GM10266 (cell line): ENCODE measurements around the gene CHD9NB.

Source experiments
- DNase-seq: peaks from one replicate; pipeline ENCODE4 v3.0.0; 2012; ENCODE audit errors: extremely low spot score
- TF ChIP-seq, protein P1 (sequence below): IDR thresholded peaks from 2 replicates; pipeline ENCODE4 v1.5.1; 2012; ENCODE audit warnings: mild to moderate bottlenecking, low read depth; ENCODE audit not compliant: control insufficient read depth, insufficient read depth; ENCODE audit errors: missing control alignments

Gene CHD9NB

DNA sequence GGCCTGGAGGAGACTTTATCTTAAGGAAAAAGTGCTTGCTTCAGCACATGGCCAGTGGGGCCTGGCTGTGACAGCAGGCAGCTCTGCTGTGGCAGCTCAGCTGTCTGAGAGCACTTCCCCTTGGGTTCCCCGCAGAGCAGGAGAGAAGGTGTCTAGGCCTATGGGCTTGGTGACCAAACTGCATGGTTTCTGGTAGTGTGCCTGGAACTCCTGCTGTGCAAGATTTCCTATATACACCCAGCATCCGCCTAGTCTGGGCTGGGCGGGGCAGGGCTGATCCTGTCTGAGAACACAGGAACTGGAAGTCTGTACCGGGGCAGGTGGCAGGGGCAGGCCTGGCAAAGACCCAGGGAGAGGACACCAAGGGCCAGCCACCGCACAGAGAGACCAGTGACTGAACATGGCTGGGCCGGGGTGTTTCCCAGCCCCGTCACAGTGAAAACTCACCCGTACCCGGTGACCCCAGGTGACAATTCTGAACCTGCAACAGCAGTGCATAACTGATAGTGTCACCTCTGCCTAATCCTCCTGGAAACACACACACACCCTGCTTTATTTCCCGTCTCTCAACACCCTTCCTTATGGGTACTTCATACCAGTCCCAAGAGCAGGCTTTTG lies 41.4 kb upstream of the CHD9NB start:
- TF ChIP-seq, protein P1, sequence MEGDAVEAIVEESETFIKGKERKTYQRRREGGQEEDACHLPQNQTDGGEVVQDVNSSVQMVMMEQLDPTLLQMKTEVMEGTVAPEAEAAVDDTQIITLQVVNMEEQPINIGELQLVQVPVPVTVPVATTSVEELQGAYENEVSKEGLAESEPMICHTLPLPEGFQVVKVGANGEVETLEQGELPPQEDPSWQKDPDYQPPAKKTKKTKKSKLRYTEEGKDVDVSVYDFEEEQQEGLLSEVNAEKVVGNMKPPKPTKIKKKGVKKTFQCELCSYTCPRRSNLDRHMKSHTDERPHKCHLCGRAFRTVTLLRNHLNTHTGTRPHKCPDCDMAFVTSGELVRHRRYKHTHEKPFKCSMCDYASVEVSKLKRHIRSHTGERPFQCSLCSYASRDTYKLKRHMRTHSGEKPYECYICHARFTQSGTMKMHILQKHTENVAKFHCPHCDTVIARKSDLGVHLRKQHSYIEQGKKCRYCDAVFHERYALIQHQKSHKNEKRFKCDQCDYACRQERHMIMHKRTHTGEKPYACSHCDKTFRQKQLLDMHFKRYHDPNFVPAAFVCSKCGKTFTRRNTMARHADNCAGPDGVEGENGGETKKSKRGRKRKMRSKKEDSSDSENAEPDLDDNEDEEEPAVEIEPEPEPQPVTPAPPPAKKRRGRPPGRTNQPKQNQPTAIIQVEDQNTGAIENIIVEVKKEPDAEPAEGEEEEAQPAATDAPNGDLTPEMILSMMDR, result no peak
- DNase-seq, result peak; percentile 30

DNA sequence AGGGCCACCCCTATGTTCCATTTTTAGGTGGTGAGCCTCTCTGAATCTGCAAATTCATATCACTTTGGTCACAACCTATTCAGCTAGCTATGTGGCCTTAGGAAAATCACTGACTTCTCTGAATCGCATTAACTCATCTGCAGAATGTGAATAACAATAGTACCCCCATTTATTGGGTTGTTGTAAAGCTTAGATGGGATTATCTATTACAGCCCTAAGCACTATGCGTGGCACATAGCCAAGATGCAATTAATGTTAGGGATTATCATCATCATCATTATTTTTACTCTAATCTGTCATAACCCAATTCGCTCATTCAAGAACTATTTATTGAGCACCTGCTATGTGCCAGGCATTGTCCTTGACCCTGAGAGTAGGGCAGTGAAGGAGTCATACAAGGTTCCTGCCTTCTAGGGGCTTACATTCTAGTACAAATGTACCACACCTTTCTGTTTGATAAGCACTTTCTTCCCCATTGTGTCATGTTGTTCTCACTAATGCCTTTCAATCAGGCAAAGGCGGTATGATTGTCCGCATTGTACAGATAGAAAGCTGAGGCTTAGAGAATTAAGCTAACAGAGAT lies 40.6 kb upstream of the CHD9NB start:
- TF ChIP-seq, protein P1, result no peak
- no peak for DNase-seq

DNA sequence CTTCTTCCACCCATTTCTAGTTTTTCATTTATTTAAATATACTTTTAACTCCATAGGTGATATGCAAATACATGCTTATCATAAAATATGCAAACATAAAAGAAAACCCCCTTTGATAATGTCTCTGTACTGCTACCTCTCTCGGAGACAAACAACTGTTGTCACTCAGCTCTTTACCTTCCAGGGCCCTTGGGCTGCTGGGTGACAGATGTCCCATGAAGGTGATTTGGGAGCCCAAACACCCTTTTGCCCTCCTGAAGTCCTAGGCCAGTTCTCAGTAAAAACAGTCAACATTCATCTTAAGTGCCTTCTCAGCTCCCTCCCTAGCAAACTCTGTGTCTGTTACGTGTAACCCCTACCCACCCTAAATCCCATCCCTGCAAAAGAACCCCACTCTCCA lies 39.6 kb upstream of the CHD9NB start:
- DNase-seq, result no peak
- TF ChIP-seq, protein P1, result no peak

DNA sequence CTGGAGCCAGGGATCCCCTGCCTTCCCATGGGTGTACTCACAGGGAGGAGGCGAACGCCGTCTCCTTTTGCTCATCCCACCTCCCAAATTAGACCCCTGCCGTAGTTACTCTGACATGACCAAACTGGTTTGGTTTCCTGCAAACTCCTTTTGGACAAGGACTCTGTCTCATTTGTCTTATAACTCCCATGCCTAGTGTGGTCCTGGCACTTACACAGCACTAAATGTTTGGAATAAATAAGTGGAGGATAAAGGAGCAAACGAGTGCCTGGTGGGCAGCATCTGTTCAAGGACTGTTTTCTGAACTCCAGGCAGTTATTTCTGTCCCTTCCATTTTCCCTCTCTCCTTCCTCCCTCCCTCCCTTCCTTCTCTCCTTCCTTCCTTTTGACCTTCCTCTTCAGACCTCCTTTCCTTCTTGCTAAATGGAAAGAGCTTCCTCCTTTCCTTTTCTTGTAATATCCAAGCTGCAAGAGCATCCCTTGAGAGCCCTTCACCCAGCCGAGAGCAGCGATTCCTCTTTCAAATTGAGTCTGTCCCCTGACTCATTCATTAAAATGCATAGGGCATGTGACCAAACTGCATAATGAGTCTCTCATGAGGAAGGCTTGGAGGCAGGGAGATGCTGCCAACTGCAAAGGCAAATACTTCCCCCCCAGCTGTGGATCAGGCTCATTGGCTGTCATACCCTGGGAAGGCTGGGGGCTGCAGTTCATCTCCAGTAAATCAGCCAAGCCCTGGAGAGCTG lies 38.9 kb upstream of the CHD9NB start:
- DNase-seq, result peak; percentile 43
- TF ChIP-seq, protein P1, result no peak

DNA sequence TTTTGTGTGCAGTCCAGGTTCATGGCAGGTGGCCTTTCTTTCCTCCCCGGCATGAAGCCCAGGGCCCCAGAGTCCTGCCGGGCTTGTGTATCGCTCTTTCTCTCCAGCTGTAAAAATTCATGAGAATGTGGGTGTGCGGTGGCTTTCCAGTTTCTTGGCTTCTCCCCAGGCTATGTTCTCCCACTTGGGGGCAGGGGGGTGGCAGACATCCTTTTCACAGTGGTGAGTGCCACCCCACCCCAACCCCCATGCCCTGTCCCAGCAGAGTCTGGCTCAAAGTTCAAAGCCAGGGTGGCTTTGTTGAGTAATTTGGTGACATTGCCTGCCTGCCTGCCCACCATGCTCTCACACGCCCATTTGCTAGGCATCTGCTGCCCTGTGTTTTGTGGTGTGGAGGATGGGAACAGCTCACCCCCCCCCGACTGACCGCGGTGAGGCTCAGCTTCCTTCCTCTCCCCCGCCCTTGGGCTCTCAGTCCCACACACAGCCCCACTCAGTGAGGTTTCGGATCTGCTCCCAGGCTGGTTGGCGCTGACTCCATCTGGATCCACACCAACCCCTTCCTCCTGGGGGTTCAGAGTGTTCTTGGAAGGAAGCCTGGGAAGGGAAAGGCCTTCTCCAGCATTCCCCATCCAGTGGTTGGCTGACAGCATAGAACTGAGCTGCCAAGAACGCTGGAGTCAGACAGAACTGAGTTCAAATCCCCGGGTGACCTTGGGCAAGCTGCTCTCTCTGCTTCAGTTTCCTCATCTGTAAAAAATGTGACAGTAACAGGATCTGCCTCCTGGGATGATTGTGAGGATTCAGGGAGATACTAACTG lies 38.1 kb upstream of the CHD9NB start:
- peak; percentile 39 for DNase-seq
- TF ChIP-seq, protein P1, result no peak

DNA sequence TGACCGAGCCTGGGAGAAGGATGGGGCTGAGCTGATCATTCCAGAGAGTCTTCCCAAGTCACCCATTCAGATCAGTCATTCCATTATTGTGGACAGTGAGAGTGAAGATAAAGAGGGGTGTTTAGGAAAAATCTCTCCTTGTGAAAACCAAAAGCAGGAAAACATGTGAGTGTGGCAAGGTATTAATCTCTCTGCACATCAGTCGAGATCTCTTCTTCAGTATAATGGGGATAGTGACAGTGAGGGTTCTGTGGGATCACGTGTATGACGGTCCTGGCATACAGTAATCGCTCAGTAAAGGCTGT lies 37.5 kb upstream of the CHD9NB start:
- TF ChIP-seq, protein P1, result no peak
- DNase-seq, result no peak
